22Rv1 (cell line): ENCODE results near the gene MAT2A.

Experiments
- ZFX ChIP-seq: fragments of 450-650 bp; IDR thresholded peaks from 2 replicates; pipeline ENCODE4 v1.6.1; 2017; ENCODE audit warnings: antibody characterized with exemption, borderline replicate concordance
- TF ChIP-seq, protein P1 (sequence below): fragments of 450-650 bp; IDR thresholded peaks from 2 replicates; pipeline ENCODE4 v1.5.1; 2017; ENCODE audit warnings: mild to moderate bottlenecking

DNA sequence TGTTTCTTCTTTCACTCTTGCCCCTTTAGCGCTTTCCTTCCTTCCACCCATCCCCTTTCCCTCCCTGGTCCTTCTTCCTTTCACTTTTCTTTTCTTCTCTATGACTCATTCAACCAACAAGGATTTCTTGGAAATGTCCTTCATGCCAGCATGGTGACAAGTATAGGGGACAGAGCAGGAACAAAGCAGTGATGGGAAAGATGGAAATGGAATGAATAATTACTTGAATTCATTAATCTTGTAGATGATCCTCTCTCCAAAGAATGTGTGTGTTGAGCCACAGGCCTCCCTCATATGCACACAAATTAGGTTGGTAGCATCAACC lies 46.8 kb downstream of the MAT2A start:
- TF ChIP-seq, protein P1, sequence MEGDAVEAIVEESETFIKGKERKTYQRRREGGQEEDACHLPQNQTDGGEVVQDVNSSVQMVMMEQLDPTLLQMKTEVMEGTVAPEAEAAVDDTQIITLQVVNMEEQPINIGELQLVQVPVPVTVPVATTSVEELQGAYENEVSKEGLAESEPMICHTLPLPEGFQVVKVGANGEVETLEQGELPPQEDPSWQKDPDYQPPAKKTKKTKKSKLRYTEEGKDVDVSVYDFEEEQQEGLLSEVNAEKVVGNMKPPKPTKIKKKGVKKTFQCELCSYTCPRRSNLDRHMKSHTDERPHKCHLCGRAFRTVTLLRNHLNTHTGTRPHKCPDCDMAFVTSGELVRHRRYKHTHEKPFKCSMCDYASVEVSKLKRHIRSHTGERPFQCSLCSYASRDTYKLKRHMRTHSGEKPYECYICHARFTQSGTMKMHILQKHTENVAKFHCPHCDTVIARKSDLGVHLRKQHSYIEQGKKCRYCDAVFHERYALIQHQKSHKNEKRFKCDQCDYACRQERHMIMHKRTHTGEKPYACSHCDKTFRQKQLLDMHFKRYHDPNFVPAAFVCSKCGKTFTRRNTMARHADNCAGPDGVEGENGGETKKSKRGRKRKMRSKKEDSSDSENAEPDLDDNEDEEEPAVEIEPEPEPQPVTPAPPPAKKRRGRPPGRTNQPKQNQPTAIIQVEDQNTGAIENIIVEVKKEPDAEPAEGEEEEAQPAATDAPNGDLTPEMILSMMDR = no peak
- TF ChIP-seq ZFX = no peak
